HUES64 (cell line): ENCODE measurements around the gene ZNHIT1.

Experiments used
- H3K27ac ChIP-seq: 2 replicates; pipeline ENCODE4 v1.7.0; 2013; ENCODE audit warnings: low read depth, low read length, inconsistent platforms
- H3K27me3 ChIP-seq: 2 replicates; pipeline ENCODE4 v1.6.1; 2013; ENCODE audit warnings: mild to moderate bottlenecking, low read length; ENCODE audit not compliant: insufficient read depth
- H3K36me3 ChIP-seq: 2 replicates; pipeline ENCODE4 v1.6.1; 2013; ENCODE audit warnings: mild to moderate bottlenecking, low read length; ENCODE audit not compliant: insufficient read depth
- H3K4me1 ChIP-seq: 2 replicates; pipeline ENCODE4 v1.6.1; 2013; ENCODE audit warnings: mild to moderate bottlenecking, low read length, moderate library complexity; ENCODE audit not compliant: insufficient read depth
- H3K4me3 ChIP-seq: 2 replicates; pipeline ENCODE4 v1.5.1; 2013; ENCODE audit warnings: mild to moderate bottlenecking, low read length, moderate library complexity
- H3K9ac ChIP-seq: 2 replicates; pipeline ENCODE4 v1.6.1; 2013; ENCODE audit warnings: mild to moderate bottlenecking, low read depth, low read length
- H3K9me3 ChIP-seq: 2 replicates; pipeline ENCODE4 v1.6.1; 2013; ENCODE audit warnings: low read depth, low read length; ENCODE audit not compliant: insufficient read depth
- WGBS: fragments of 150-250, 120-280 bp; methylation state at CpG from one replicate; pipeline ENCODE4 v1.1.7; 2013; ENCODE audit warnings: missing lambda C conversion rate; 5-methylcytosine and 5-hydroxymethylcytosine counted together

ZNHIT1 gene

DNA sequence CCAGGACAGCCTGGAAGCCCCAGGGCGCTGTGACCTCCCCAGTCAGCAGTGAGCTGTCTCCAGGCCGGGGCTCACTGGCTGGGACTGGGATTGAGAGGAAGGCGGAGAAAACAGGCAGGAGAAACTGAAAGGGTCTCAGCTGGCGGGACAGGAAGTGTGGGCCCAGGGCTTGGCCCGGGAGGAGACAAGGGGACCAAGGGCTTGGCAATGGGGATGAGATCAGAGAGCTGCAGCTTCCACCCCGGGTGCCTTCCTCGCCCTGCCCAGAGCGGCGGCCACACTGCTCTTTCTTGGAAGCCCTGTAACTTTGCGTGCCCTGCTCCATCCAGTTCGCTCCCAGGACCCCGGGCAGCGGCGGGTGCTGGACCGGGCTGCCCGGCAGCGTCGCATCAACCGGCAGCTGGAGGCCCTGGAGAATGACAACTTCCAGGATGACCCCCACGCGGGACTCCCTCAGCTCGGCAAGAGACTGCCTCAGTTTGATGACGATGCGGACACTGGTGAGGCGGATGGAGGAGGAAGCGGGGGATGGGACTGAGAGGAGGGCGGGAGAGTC is 4.4 kb downstream of the ZNHIT1 start:
- no peak overlapping the region for H3K9ac ChIP-seq
- no peaks in the 10 kb centered on the region for H3K27me3 ChIP-seq
- peaks cover 26% of the 10 kb centered on the region for H3K36me3 ChIP-seq
- 87% methylated on average over 27 of the region's 27 CpGs for WGBS
- H3K9me3 ChIP-seq: no peaks in the 10 kb centered on the region
- no peak overlapping the region for H3K27ac ChIP-seq
- H3K4me3 ChIP-seq: no peak overlapping the region
- no peaks in the 10 kb centered on the region for H3K4me1 ChIP-seq

DNA sequence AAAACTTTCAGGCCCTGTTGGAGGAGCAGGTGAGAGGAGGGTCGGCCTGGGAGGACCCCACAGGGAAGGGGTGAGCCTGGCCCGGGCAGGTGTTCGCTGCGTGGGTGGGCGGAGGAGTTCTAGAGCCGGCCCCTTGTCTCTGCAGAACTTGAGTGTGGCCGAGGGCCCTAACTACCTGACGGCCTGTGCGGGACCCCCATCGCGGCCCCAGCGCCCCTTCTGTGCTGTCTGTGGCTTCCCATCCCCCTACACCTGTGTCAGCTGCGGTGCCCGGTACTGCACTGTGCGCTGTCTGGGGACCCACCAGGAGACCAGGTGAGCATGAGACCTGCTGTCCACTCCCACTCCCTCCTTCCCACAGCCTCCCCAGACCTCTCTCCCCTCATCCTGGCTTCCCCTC is 5.6 kb downstream of the ZNHIT1 start:
- Histone ChIP-seq H3K27ac (no peak overlapping the region), H3K9me3 (no peaks in the 10 kb centered on the region), H3K36me3 (peaks cover 31% of the 10 kb centered on the region), H3K27me3 (no peaks in the 10 kb centered on the region), H3K9ac (no peak overlapping the region), H3K4me3 (no peak overlapping the region), H3K4me1 (no peaks in the 10 kb centered on the region)
- 93% methylated on average over 15 of the region's 15 CpGs for WGBS

DNA sequence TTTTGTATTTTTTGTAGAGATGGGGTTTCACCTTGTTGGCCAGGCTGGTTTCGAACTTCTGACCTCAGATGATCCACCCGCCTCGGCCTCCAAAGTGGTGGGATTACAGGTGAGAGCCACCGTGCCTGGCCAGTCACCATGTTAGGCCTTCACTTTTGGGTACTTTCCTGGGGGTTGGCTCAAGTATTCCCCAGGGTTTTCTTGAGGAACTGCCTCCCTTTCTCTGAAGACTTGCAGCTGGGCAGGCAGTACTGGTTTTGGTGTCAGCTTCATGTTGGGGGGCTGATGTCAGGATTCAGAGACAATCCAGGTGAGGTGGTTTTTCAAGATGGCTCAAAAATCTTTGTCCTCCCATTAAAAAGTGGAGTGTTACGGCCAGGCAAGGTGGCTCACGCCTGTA is 7.7 kb downstream of the ZNHIT1 start:
- WGBS: 95% methylated on average over 6 of the region's 6 CpGs
- H3K4me1 ChIP-seq: no peaks in the 10 kb centered on the region
- no peak overlapping the region for H3K4me3 ChIP-seq
- H3K27me3 ChIP-seq: no peaks in the 10 kb centered on the region
- H3K36me3 ChIP-seq: peaks cover 31% of the 10 kb centered on the region
- no peaks in the 10 kb centered on the region for H3K9me3 ChIP-seq
- H3K27ac ChIP-seq: no peak overlapping the region
- no peak overlapping the region for H3K9ac ChIP-seq

DNA sequence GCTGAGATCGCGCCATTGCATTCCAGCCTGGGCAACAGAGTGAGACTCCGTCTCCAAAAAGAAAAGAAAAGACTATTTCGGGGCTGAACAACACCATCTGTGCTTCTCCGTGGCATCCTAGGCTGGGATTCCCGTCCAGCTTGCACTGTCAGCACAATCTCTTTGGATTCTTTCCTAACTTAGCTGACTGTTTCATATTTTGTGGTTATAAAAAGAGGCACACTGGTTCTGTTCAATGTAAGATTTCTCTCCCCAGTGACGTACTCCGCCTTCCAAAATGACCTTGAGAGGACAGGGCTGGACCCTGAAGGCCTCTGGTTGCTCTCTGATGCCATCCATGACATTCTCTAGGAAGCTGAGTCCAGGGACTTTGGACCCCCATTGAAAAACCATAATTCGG is 8.8 kb downstream of the ZNHIT1 start:
- H3K36me3 ChIP-seq: peaks cover 31% of the 10 kb centered on the region
- H3K4me1 ChIP-seq: peaks cover 4% of the 10 kb centered on the region
- 92% methylated on average over 9 of the region's 9 CpGs for WGBS
- no peak overlapping the region for H3K27ac ChIP-seq
- H3K9ac ChIP-seq: no peak overlapping the region
- no peaks in the 10 kb centered on the region for H3K27me3 ChIP-seq
- H3K4me3 ChIP-seq: no peak overlapping the region
- no peaks in the 10 kb centered on the region for H3K9me3 ChIP-seq

DNA sequence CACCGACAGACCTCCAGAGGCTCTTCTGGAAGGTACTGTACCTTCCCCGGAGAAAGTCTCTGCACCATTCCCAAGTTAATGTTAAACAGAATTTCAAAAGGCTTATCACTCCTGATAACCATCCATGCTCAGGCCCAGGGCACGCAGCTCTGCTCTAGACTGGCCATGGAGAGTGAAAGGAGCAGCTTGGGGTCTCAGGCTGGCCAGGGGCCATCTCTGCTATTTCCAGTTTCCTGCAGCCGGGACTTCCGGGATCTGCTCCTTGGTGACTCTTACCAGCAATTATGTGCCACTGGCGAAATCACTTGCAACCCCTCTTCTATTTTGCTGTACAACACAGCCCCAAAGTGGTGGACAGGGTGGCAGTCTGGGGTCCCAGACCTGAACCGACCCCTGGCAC is 13.7 kb downstream of the ZNHIT1 start:
- no peak overlapping the region for H3K27ac ChIP-seq
- H3K27me3 ChIP-seq: no peaks in the 10 kb centered on the region
- 73% methylated on average over 7 of the region's 7 CpGs for WGBS
- peaks cover 7% of the 10 kb centered on the region for H3K4me1 ChIP-seq
- H3K36me3 ChIP-seq: peaks cover 7% of the 10 kb centered on the region
- H3K9me3 ChIP-seq: no peaks in the 10 kb centered on the region
- H3K9ac ChIP-seq: peak overlapping the region; percentile 68; the same call in 1 of the 2 replicates
- H3K4me3 ChIP-seq: peak overlapping the region; percentile 76

DNA sequence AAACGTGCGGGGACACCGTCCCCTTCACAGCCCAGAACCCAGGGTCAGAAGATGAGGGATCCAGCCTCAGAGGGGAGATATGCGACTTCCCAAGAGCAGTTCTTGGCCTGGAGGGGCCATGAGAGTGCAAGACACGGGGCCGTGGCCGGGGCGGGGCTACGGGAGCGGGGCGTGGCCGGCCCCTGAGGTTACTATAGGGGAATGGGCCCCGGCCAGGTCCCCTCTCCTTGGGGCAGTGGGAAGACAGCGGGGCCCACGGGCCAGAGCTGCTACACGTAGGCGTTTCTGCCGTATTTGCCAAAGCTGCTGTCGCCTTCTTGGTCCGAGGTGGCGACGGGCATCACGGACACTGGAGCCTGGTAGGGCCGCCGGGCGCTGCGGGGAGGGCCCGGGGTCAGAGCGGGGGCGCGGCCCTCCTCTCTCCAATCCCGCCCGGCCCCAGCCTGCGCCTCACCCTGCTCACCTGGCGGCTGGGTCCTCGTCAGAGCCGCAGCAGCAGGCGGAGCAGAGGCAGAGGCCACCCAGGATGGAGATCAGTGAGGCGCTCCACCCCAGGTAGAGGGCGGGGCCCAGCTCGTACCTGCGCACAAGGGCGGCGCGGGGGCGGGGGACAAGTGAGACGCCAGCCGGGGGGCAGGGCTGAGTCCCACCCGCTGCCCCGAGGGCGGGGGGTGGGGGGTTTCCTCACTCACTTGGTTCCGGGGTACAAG is 14.3 kb downstream of the ZNHIT1 start:
- Histone ChIP-seq H3K27ac (peak overlapping the region; percentile 73; the same call in 1 of the 2 replicates), H3K9ac (peak overlapping the region; percentile 68), H3K36me3 (peaks cover 5% of the 10 kb centered on the region), H3K4me1 (peaks cover 7% of the 10 kb centered on the region), H3K27me3 (no peaks in the 10 kb centered on the region), H3K9me3 (no peaks in the 10 kb centered on the region), H3K4me3 (peak overlapping the region; percentile 76)
- WGBS: 3% methylated on average over 52 of the region's 52 CpGs

DNA sequence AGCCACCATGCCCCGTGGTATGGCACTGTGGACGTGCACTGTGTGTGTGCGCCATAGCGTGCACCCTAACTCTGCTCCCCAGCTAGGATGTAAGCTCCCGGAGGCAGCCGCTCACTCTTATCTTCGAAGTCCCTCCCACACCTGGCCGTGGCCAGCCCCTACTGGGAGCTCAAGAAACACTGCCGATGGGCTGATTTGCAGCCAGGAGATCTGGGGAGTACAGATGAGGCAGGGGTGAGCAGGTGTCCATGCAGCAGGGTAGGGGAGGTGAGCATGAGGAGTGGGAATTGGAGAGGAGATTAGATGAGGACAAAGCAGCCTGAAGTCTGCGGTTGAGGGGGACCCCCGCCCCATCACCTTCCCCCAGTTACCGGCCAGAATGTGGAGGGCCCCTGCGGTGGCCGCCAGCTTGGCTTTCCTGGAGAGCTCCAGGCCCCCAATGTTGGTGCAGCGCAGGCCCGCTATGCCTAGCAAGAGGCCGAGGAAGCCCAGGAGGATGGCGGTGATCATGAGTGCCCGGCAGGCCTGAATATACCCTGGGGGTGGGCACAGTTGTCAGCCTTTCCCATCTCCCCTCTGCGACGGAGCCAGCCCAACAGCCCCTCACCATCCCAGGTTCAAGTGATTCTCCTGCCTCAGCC is 16.1 kb downstream of the ZNHIT1 start:
- no peak overlapping the region for H3K27ac ChIP-seq
- no peak overlapping the region for H3K4me3 ChIP-seq
- no peak overlapping the region for H3K9ac ChIP-seq
- no peaks in the 10 kb centered on the region for H3K27me3 ChIP-seq
- H3K36me3 ChIP-seq: 0 out of 2 replicates have a peak, but pooled peaks cover 3% of the 10 kb centered on the region
- H3K4me1 ChIP-seq: peaks cover 15% of the 10 kb centered on the region
- WGBS: 87% methylated on average over 21 of the region's 21 CpGs
- no peaks in the 10 kb centered on the region for H3K9me3 ChIP-seq

DNA sequence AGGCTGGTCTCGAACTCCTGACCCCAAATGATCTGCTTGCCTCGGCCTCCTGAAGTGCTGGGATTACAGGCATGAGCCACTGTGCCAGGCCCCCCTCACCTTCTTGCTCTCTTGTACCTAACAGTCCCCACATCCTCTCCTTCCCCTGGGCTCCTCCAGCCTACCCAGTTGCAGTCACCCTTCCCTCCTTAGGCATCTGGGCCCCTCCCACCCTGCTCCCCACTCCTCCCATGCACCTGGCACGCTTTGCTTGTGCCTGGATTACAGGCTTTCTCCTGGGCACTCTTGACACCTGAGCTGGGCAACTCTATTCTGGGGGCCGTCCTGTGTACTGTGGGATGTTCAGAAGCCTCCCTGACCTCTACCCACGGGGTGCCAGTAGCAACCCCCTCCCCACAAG is 16.7 kb downstream of the ZNHIT1 start:
- Histone ChIP-seq H3K4me3 (no peak overlapping the region), H3K27ac (no peak overlapping the region), H3K9me3 (no peaks in the 10 kb centered on the region), H3K27me3 (no peaks in the 10 kb centered on the region), H3K4me1 (peaks cover 15% of the 10 kb centered on the region), H3K9ac (no peak overlapping the region), H3K36me3 (peaks cover 5% of the 10 kb centered on the region; the same call in 1 of the 2 replicates)
- WGBS: 88% methylated on average over 5 of the region's 5 CpGs

DNA sequence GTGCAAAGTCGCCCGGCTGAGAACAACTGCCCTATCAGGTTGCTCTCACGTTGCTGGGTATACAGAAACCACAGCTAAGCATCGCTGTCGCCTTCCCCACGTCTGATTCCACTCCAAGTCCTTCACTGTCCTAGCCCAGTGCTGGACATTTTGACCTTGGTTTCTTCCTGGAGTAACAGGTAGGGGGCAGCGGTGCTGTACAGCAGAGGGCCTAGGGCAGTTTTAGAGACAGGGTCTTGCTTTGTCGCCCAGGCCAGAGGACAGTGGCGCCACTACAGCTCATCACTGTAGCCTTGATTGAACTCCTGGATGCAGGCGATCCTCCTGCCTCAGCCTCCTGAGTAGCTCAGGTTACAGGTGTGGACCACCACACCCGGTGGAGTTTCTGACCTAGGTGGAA is 17.1 kb downstream of the ZNHIT1 start:
- Histone ChIP-seq H3K27ac (no peak overlapping the region), H3K27me3 (no peaks in the 10 kb centered on the region), H3K9me3 (no peaks in the 10 kb centered on the region), H3K9ac (no peak overlapping the region), H3K4me3 (no peak overlapping the region), H3K4me1 (peaks cover 15% of the 10 kb centered on the region), H3K36me3 (peaks cover 9% of the 10 kb centered on the region; the same call in 1 of the 2 replicates)
- 81% methylated on average over 11 of the region's 11 CpGs for WGBS

DNA sequence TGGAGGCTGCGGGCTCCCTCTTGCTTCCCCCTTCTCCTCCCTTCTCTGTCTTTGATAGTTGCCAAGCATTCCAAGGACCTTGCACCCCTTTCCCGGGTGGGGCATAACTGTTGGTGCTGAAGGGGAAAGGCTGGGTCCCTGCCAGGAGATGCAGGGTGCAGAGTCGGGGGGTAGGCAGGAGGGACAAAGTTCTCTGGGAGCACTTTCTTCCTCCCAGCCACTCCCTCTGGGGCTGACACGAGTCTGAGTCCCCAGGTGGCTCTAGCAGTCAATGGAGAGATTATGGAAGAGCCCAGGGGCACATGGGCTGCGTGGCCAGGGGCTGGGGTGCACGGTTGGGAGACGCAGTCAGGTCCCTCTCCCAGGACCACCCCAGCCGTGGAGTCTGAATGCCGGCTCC is 17.6 kb downstream of the ZNHIT1 start:
- no peak overlapping the region for H3K9ac ChIP-seq
- 95% methylated on average over 8 of the region's 9 CpGs for WGBS
- peaks cover 15% of the 10 kb centered on the region for H3K4me1 ChIP-seq
- peaks cover 13% of the 10 kb centered on the region; the same call in 1 of the 2 replicates for H3K36me3 ChIP-seq
- no peak overlapping the region for H3K4me3 ChIP-seq
- no peaks in the 10 kb centered on the region for H3K27me3 ChIP-seq
- H3K27ac ChIP-seq: no peak overlapping the region
- H3K9me3 ChIP-seq: no peaks in the 10 kb centered on the region

DNA sequence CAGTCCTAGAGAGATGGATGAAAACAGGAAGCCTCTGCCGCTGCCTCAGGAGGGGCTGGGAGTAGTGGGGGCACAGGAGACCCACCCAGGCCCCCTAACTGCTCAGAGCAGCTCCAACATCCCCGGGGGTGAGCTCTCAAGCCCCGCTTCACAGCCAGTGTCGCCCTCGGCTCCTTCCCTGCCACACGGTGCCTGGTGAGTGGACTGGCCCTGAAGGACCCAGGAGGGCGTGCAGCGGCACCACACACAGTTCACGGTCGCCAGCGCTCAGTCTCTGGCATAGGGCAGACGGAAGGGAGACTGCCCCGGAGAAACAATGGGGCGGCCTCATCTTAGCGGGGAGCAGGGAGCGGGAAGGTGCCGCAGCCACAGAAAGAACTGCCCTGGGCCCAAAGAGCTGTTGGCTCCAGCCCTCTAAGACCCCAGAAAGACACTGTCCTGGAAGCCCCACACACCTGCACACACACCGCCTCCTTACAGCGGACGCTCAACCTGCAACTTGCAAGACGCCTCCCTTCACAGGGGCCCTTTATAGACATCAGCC is 18.4 kb downstream of the ZNHIT1 start:
- H3K27ac ChIP-seq: no peak overlapping the region
- peaks cover 18% of the 10 kb centered on the region; the same call in 1 of the 2 replicates for H3K36me3 ChIP-seq
- H3K27me3 ChIP-seq: no peaks in the 10 kb centered on the region
- H3K4me1 ChIP-seq: peaks cover 15% of the 10 kb centered on the region
- H3K9me3 ChIP-seq: no peaks in the 10 kb centered on the region
- no peak overlapping the region for H3K9ac ChIP-seq
- H3K4me3 ChIP-seq: no peak overlapping the region
- WGBS: 96% methylated on average over 21 of the region's 21 CpGs
